HepG2 (cell line): ENCODE data around the gene LINC00632. TPM values are rescaled to one million over a fixed set of nuclear protein-coding genes. Genes with fewer than 3 reads are reported as not detected.

Experiments used
- ATAC-seq: fragments of 200-7000 bp; cut with Tn5 transposase; 3 replicates; pipeline ENCODE4 v1.9.1; 2020; ENCODE audit warnings: mild to moderate bottlenecking, moderate library complexity
- BruUV-seq: library from RNA; stranded (reverse); fragments of 400-500 nt; replicated peaks from 2 replicates; lab custom pipeline; 2021; lab: Mats Ljungman, UMichigan
- CTCF ChIA-PET: fragments of 300-600 bp; formaldehyde crosslinking; extraction: SDS; loops from one replicate; lab custom pipeline; 2021; ENCODE audit warnings: low total read pairs, inconsistent platforms, low intra/inter-chr PET ratio; lab: Yijun Ruan, JAX
- POLR2A ChIA-PET: fragments of 350-600 bp; sonication (Branson Sonifier 250); formaldehyde crosslinking; loops from one replicate; lab custom pipeline; 2020; ENCODE audit warnings: antibody characterized with exemption, inconsistent platforms; lab: Yijun Ruan, JAX
- DNase-seq: peaks from one replicate; pipeline ENCODE4 v3.0.0-alpha.2; 2015; ENCODE audit warnings: low spot score
- FAIRE-seq: peaks from 3 replicates; lab custom pipeline; 2011; peaks lifted over from hg19 to GRCh38; lab: Jason Lieb, UNC
- H2AFZ ChIP-seq: one replicate; pipeline ENCODE4 v1.6.1; 2011; ENCODE audit warnings: low read length, inconsistent platforms
- H3K27ac ChIP-seq: fragments of 300-600 bp; 3 replicates; pipeline ENCODE4 v1.8.0; 2011; ENCODE audit warnings: mixed run types, mild to moderate bottlenecking, mixed read lengths, low read length, inconsistent platforms; ENCODE audit not compliant: insufficient read depth; ENCODE audit errors: extremely low read length
- H3K27me3 ChIP-seq, 2 experiments: fragments of 200-600 bp in 1 of 2; 2 replicates in 1 of 2; 3 replicates in 1 of 2; pipeline versions ENCODE4 v1.6.0 to v1.8.0; 2011; ENCODE audit warnings: low read length in 2 of 2, mild to moderate bottlenecking in 2 of 2, moderate library complexity in 2 of 2, inconsistent platforms in 1 of 2; ENCODE audit not compliant: insufficient read depth in 2 of 2, control insufficient read depth in 1 of 2
- H3K36me3 ChIP-seq, 2 experiments: fragments of 200-600 bp in 1 of 2; replicated peaks in 1 of 2; 2 replicates in 1 of 2; 3 replicates in 1 of 2; pipeline versions ENCODE4 v1.5.1 to v1.8.0; 2011; ENCODE audit warnings: low read length in 2 of 2, inconsistent platforms in 1 of 2; ENCODE audit not compliant: insufficient read depth in 2 of 2, control insufficient read depth in 1 of 2
- H3K4me1 ChIP-seq: 2 replicates; pipeline ENCODE4 v1.5.1; 2012; ENCODE audit warnings: low read length, inconsistent platforms; ENCODE audit not compliant: insufficient read depth
- H3K4me2 ChIP-seq: 2 replicates; pipeline ENCODE4 v1.6.0; 2011; ENCODE audit warnings: low read depth, low read length, inconsistent platforms
- H3K4me3 ChIP-seq, 3 experiments: fragments of 200-600 bp in 1 of 3; sonication (generic), shearing (Covaris generic) in 1 of 3; replicated peaks in 1 of 3; 2 replicates each; pipeline ENCODE4 v1.5.1; 2011 to 2016; ENCODE audit warnings: low read length in 3 of 3, inconsistent platforms in 2 of 3, low read depth in 2 of 3, mild to moderate bottlenecking in 2 of 3, control low read depth in 1 of 3, mixed read lengths in 1 of 3; ENCODE audit not compliant: insufficient read depth in 1 of 3
- H3K79me2 ChIP-seq: one replicate; pipeline ENCODE4 v1.6.1; 2011; ENCODE audit warnings: low read length, inconsistent platforms; ENCODE audit not compliant: insufficient read depth
- H3K9ac ChIP-seq: 2 replicates; pipeline ENCODE4 v1.6.0; 2011; ENCODE audit warnings: mild to moderate bottlenecking, low read depth, low read length, inconsistent platforms; ENCODE audit not compliant: insufficient read depth
- H3K9me3 ChIP-seq: 2 replicates; pipeline ENCODE4 v1.5.1; 2012; ENCODE audit warnings: mild to moderate bottlenecking, low read length
- H4K20me1 ChIP-seq: 2 replicates; pipeline ENCODE4 v1.6.0; 2011; ENCODE audit warnings: inconsistent platforms, mild to moderate bottlenecking, low read length, moderate library complexity; ENCODE audit not compliant: insufficient read depth
- KLF15 ChIP-seq: sonication (generic); formaldehyde crosslinking; IDR thresholded peaks from 2 replicates; pipeline ENCODE4 v1.8.1; 2023; ENCODE audit warnings: borderline replicate concordance, mild to moderate bottlenecking, inconsistent platforms, missing genetic modification reagents, mixed read lengths
- MBD4 ChIP-seq: IDR thresholded peaks from 2 replicates; pipeline ENCODE4 v1.6.1; 2012; ENCODE audit warnings: low read length, inconsistent platforms, borderline replicate concordance
- MED1 ChIP-seq: sonication (generic); formaldehyde crosslinking; IDR thresholded peaks from 2 replicates; pipeline ENCODE4 v1.4.0; 2020; ENCODE audit warnings: missing genetic modification reagents
- SRSF4 ChIP-seq: fragments of 200-400 bp; formaldehyde crosslinking; IDR thresholded peaks from one replicate; pipeline ENCODE4 v1.6.1; 2018; ENCODE audit warnings: mild to moderate bottlenecking, low read depth, low read length, moderate library complexity; ENCODE audit not compliant: poor library complexity, severe bottlenecking
- U2AF1 ChIP-seq: fragments of 200-400 bp; formaldehyde crosslinking; optimal IDR thresholded peaks from 2 replicates; pipeline ENCODE3; 2017; ENCODE audit warnings: mild to moderate bottlenecking, low read depth, low read length
- ZNF10 ChIP-seq: sonication (generic); formaldehyde crosslinking; IDR thresholded peaks from 2 replicates; pipeline ENCODE4 v1.4.0; 2020; ENCODE audit warnings: mild to moderate bottlenecking, low read depth, missing genetic modification reagents, borderline replicate concordance
- ZNF234 ChIP-seq: sonication (generic); formaldehyde crosslinking; conservative IDR thresholded peaks from 2 replicates; pipeline ENCODE4 v1.5.1; 2020; ENCODE audit warnings: mild to moderate bottlenecking, missing genetic modification reagents
- ZNF292 ChIP-seq: sonication (generic); formaldehyde crosslinking; IDR thresholded peaks from 2 replicates; pipeline ENCODE4 v1.8.1; 2022; ENCODE audit warnings: mild to moderate bottlenecking, low read depth, missing genetic modification reagents, borderline replicate concordance
- ZNF562 ChIP-seq: sonication (generic); formaldehyde crosslinking; IDR thresholded peaks from 2 replicates; pipeline ENCODE4 v1.8.0; 2022; ENCODE audit warnings: missing genetic modification reagents, borderline replicate concordance
- ZNF672 ChIP-seq: sonication (generic); formaldehyde crosslinking; IDR thresholded peaks from 2 replicates; pipeline ENCODE4 v1.8.1; 2022; ENCODE audit warnings: missing genetic modification reagents
- ZNF709 ChIP-seq: sonication (generic); formaldehyde crosslinking; IDR thresholded peaks from 2 replicates; pipeline ENCODE4 v1.5.0; 2020; ENCODE audit warnings: mild to moderate bottlenecking, missing genetic modification reagents
- ZSCAN31 ChIP-seq: sonication (generic); formaldehyde crosslinking; IDR thresholded peaks from 2 replicates; pipeline ENCODE4 v1.5.0; 2020; ENCODE audit warnings: low read depth, mild to moderate bottlenecking, missing genetic modification reagents
- WGBS: methylation state at CpG from one replicate; pipeline ENCODE4 v1.1.6; 2017; ENCODE audit warnings: low lambda C conversion rate; 5-methylcytosine and 5-hydroxymethylcytosine counted together
- in situ Hi-C: cut with HindIII; loops from 2 replicates; pipeline ENCODE4 v1.10.0; 2017; ENCODE audit warnings: low pct_unique_long_range_greater_than_20kb; ENCODE audit not compliant: extremely low pct_ligation_motif_present
- intact Hi-C: fragments of 100-400 bp; cut with micrococcal nuclease; formaldehyde crosslinking; loops from one replicate; pipeline ENCODE4 v1.10.0; 2022; ENCODE audit not compliant: unreplicated experiment
- polyA plus RNA-seq, 8 experiments: library from polyadenylated mRNA; depleted of rRNA in 3 of 8; stranded (reverse) in 7 of 8; unstranded in 1 of 8; fragments of >200 nt; fragmentation: Illumina TruSeq in 4 of 8; extraction: Trizol in 4 of 8; gene quantifications; 2 replicates each; pipeline versions ENCODE4 v1.2.1 to v1.2.3, GENCODE V29; 2011 to 2016; ENCODE audit warnings: low read depth in 4 of 8, missing spikeins in 1 of 8, mixed read lengths in 1 of 8; ENCODE audit not compliant: insufficient read depth in 1 of 8
- total RNA-seq, 5 experiments: library from RNA; depleted of rRNA; stranded (reverse); fragments of >200 nt; fragmentation: Illumina TruSeq; extraction: Trizol; gene quantifications; 2 replicates each; pipeline ENCODE4 v1.2.3, GENCODE V29; 2016; ENCODE audit warnings: low read depth in 1 of 5

The LINC00632 gene
- total and polyA plus RNA-seq, 2 of the 13 experiments (the other 11 are each of a cell fraction or from before 2014, with no cell fraction given) = 0.13 TPM; not detected in 1

DNA sequence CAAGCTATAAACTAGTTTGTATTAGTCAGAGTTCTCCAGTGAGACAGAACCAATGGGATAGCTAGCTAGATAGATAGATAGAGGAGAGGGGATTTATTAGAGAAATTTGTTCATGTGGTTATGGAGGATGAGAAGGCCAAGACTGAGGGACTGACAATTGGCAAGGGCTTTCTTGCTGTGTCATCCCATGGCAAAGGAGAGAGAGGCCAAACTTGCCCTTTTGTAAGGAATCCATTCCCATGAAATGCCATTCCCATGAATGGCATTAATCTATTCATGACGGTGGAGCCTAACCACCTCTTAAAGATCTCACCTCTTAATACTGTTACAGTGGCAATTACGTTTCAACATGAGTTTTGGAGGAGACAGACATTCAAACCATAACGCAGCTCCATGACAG is 58.1 kb downstream of the LINC00632 start:
- no peaks in the 10 kb centered on the region for H3K9me3 ChIP-seq
- H2AFZ ChIP-seq = no peak overlapping the region
- in situ Hi-C loops = no loop called here
- H3K4me2 ChIP-seq = no peak overlapping the region
- no peaks in the 10 kb centered on the region for H3K79me2 ChIP-seq
- no peak overlapping the region for H3K4me3 ChIP-seq
- no peaks in the 10 kb centered on the region for H4K20me1 ChIP-seq
- H3K4me1 ChIP-seq = no peaks in the 10 kb centered on the region
- peaks cover 0 to 13% of the 10 kb centered on the region in 2 experiments; a peak in 1 of 5 replicates for H3K27me3 ChIP-seq
- DNase-seq = no peak
- ChIA-PET CTCF (no interaction called here), POLR2A (no interaction called here)
- H3K9ac ChIP-seq = no peak overlapping the region
- no peaks in the 10 kb centered on the region for H3K36me3 ChIP-seq
- intact Hi-C loops = no loop called here
- no peak for ATAC-seq
- no TSS peak for BruUV-seq
- WGBS = 34% methylated on average over 3 of the region's 3 CpGs
- TF ChIP-seq U2AF1 (no peak), ZNF672 (no peak), KLF15 (no peak)
- FAIRE-seq = no peak
- no peak overlapping the region for H3K27ac ChIP-seq

- TF ChIP-seq MED1 = no peak
- no peak for TF ChIP-seq ZNF562 (CRISPR knock-in tag)
- TF ChIP-seq MBD4 = no peak
- TF ChIP-seq SRSF4 = no peak
- no peak for TF ChIP-seq ZNF709 (CRISPR knock-in tag)
- TF ChIP-seq ZSCAN31 (CRISPR knock-in tag) = no peak
- no peak for TF ChIP-seq ZNF234 (CRISPR knock-in tag)
- TF ChIP-seq ZNF10 (CRISPR knock-in tag) = no peak
- TF ChIP-seq ZNF292 (CRISPR knock-in tag) = no peak
- intact Hi-C loops (no loop called here), in situ Hi-C loops (no loop called here)
- 18% methylated on average over 4 of the region's 4 CpGs for WGBS
- Histone ChIP-seq H3K79me2 (no peaks in the 10 kb centered on the region), H3K4me2 (no peak overlapping the region), H3K36me3 (no peaks in the 10 kb centered on the region), H3K9me3 (no peaks in the 10 kb centered on the region), H4K20me1 (no peaks in the 10 kb centered on the region), H3K4me1 (no peaks in the 10 kb centered on the region), H3K27ac (no peak overlapping the region), H3K9ac (no peak overlapping the region), H2AFZ (no peak overlapping the region), H3K4me3 (no peak overlapping the region), H3K27me3 (no peaks in the 10 kb centered on the region)
- FAIRE-seq (no peak), ATAC-seq (no peak), DNase-seq (no peak)
- BruUV-seq = no TSS peak
- CTCF ChIA-PET = no interaction called here
- POLR2A ChIA-PET = no interaction called here
Observed at GRCh38 chrX:140775211-140775610, 65.7 kb downstream of the LINC00632 start.
